H9 (cell line): ENCODE results near the gene KIF13A. TPM values are rescaled to one million over a fixed set of nuclear protein-coding genes. Genes with fewer than 3 reads are reported as not detected.

Source experiments
- DNase-seq: peaks from one replicate; pipeline ENCODE4 v3.0.0-alpha.2; 2017
- H2AFZ ChIP-seq: one replicate; pipeline ENCODE4 v1.6.1; 2013; ENCODE audit warnings: mild to moderate bottlenecking, low read length, control low read depth, moderate library complexity
- H2AK5ac ChIP-seq: 2 replicates; pipeline ENCODE4 v1.6.1; 2013; ENCODE audit warnings: low read length, control low read depth, mixed read lengths; ENCODE audit not compliant: insufficient read length
- H2BK120ac ChIP-seq: one replicate; pipeline ENCODE4 v1.6.1; 2013; ENCODE audit warnings: low read depth, mild to moderate bottlenecking, low read length, control low read depth, inconsistent platforms; ENCODE audit not compliant: poor library complexity, severe bottlenecking
- H2BK12ac ChIP-seq: 2 replicates; pipeline ENCODE4 v1.6.1; 2013; ENCODE audit warnings: low read length, control low read depth, mixed read lengths, low read depth; ENCODE audit not compliant: insufficient read length
- H2BK15ac ChIP-seq: 2 replicates; pipeline ENCODE4 v1.6.1; 2013; ENCODE audit warnings: low read depth, low read length, control low read depth
- H2BK20ac ChIP-seq: one replicate; pipeline ENCODE4 v1.6.1; 2013; ENCODE audit warnings: low read depth, mild to moderate bottlenecking, low read length, control low read depth, inconsistent platforms; ENCODE audit not compliant: poor library complexity, severe bottlenecking
- H2BK5ac ChIP-seq: 2 replicates; pipeline ENCODE4 v1.6.1; 2013; ENCODE audit warnings: low read length, control low read depth, mixed read lengths; ENCODE audit not compliant: insufficient read length
- H3K14ac ChIP-seq: 2 replicates; pipeline ENCODE4 v1.6.1; 2013; ENCODE audit warnings: low read length, control low read depth; ENCODE audit not compliant: insufficient read depth
- H3K18ac ChIP-seq: 2 replicates; pipeline ENCODE4 v1.6.1; 2013; ENCODE audit warnings: low read depth, mild to moderate bottlenecking, mixed read lengths, low read length, control low read depth; ENCODE audit not compliant: insufficient read length
- H3K23ac ChIP-seq: 2 replicates; pipeline ENCODE4 v1.6.1; 2013; ENCODE audit warnings: low read length, control low read depth, mixed read lengths, low read depth; ENCODE audit not compliant: insufficient read length
- H3K23me2 ChIP-seq: 2 replicates; pipeline ENCODE4 v1.6.1; 2013; ENCODE audit warnings: low read depth, mild to moderate bottlenecking, mixed read lengths, low read length, control low read depth; ENCODE audit not compliant: insufficient read length, poor library complexity, severe bottlenecking
- H3K27ac ChIP-seq: 2 replicates; pipeline ENCODE4 v1.5.1; 2013; ENCODE audit warnings: low read length, control low read depth, mixed read lengths, low read depth; ENCODE audit not compliant: insufficient read length
- H3K27me3 ChIP-seq: 2 replicates; pipeline ENCODE4 v1.6.1; 2013; ENCODE audit warnings: low read length, control low read depth, inconsistent platforms; ENCODE audit not compliant: insufficient read depth
- H3K4ac ChIP-seq: 2 replicates; pipeline ENCODE4 v1.6.1; 2013; ENCODE audit warnings: low read depth, mild to moderate bottlenecking, control low read depth, inconsistent platforms, low read length, moderate library complexity
- H3K4me1 ChIP-seq: 2 replicates; pipeline ENCODE4 v1.6.1; 2013; ENCODE audit warnings: low read length, control low read depth, inconsistent platforms; ENCODE audit not compliant: insufficient read depth
- H3K4me2 ChIP-seq: 2 replicates; pipeline ENCODE4 v1.6.1; 2013; ENCODE audit warnings: low read length, control low read depth, mixed read lengths; ENCODE audit not compliant: insufficient read length, insufficient read depth
- H3K56ac ChIP-seq: 2 replicates; pipeline ENCODE4 v1.6.1; 2013; ENCODE audit warnings: low read depth, mild to moderate bottlenecking, mixed read lengths, low read length, control low read depth; ENCODE audit not compliant: insufficient read length
- H3K79me1 ChIP-seq: 2 replicates; pipeline ENCODE4 v1.6.1; 2013; ENCODE audit warnings: low read depth, mild to moderate bottlenecking, moderate library complexity, low read length, control low read depth, inconsistent platforms; ENCODE audit not compliant: insufficient read depth, poor library complexity, severe bottlenecking
- H3K79me2 ChIP-seq: 2 replicates; pipeline ENCODE4 v1.6.1; 2013; ENCODE audit warnings: low read length, control low read depth, inconsistent platforms; ENCODE audit not compliant: insufficient read depth
- H3K9ac ChIP-seq: 2 replicates; pipeline ENCODE4 v1.6.1; 2013; ENCODE audit warnings: low read length, control low read depth, mixed read lengths; ENCODE audit not compliant: insufficient read length; ENCODE audit errors: extremely low read depth
- H3K9me3 ChIP-seq: one replicate; pipeline ENCODE4 v1.6.1; 2013; ENCODE audit warnings: low read depth, low read length, inconsistent platforms; ENCODE audit not compliant: control insufficient read depth
- H3T11ph ChIP-seq: one replicate; pipeline ENCODE4 v1.6.1; 2013; ENCODE audit warnings: mild to moderate bottlenecking, low read length, control low read depth, inconsistent platforms
- H4K20me1 ChIP-seq: one replicate; pipeline ENCODE4 v1.6.1; 2013; ENCODE audit not compliant: control insufficient read depth, insufficient read length, insufficient read depth
- H4K5ac ChIP-seq: 2 replicates; pipeline ENCODE4 v1.6.1; 2013; ENCODE audit warnings: low read depth, mild to moderate bottlenecking, mixed read lengths, low read length, control low read depth; ENCODE audit not compliant: insufficient read length
- H4K8ac ChIP-seq: replicated peaks from 2 replicates; pipeline ENCODE4 v1.6.1; 2013; ENCODE audit warnings: low read length, control low read depth, mixed read lengths, low read depth; ENCODE audit not compliant: insufficient read length
- H4K91ac ChIP-seq: 2 replicates; pipeline ENCODE4 v1.6.1; 2013; ENCODE audit warnings: low read depth, mild to moderate bottlenecking, moderate library complexity, mixed read lengths, low read length, control low read depth; ENCODE audit not compliant: insufficient read length
- H3K27ac Mint-ChIP-seq, 3 experiments: 2 replicates in 2 of 3; 3 replicates in 1 of 3; pipeline ENCODE4 v1.8.0; 2020 to 2021; ENCODE audit warnings: mixed read lengths in 3 of 3, mild to moderate bottlenecking in 1 of 3, moderate library complexity in 1 of 3
- H3K27me3 Mint-ChIP-seq: 2 replicates; pipeline ENCODE4 v1.8.0; 2021; ENCODE audit warnings: low read depth, mild to moderate bottlenecking, moderate library complexity, mixed read lengths
- H3K36me3 Mint-ChIP-seq, 3 experiments: 2 replicates in 2 of 3; 3 replicates in 1 of 3; pipeline ENCODE4 v1.8.0; 2020 to 2021; ENCODE audit warnings: low read depth in 3 of 3, mixed read lengths in 3 of 3; ENCODE audit not compliant: insufficient read depth in 1 of 3
- H3K4me1 Mint-ChIP-seq, 2 experiments: 2 replicates each; pipeline ENCODE4 v1.8.0; 2020; ENCODE audit warnings: mixed read lengths in 2 of 2
- H3K4me3 Mint-ChIP-seq, 2 experiments: 2 replicates in 1 of 2; 3 replicates in 1 of 2; pipeline ENCODE4 v1.8.0; 2020 to 2021; ENCODE audit warnings: mild to moderate bottlenecking in 2 of 2, mixed read lengths in 2 of 2, moderate library complexity in 1 of 2
- H3K9me3 Mint-ChIP-seq, 2 experiments: 2 replicates in 1 of 2; 3 replicates in 1 of 2; pipeline ENCODE4 v1.8.0; 2020; ENCODE audit warnings: mild to moderate bottlenecking in 2 of 2, mixed read lengths in 2 of 2, moderate library complexity in 1 of 2
- WGBS: extraction: QIAGEN DNeasy Blood & Tissue Kit; methylation state at CpG from one replicate; pipeline ENCODE4 v1.1.7; 2013; ENCODE audit warnings: missing lambda C conversion rate, low lambda C conversion rate, mixed read lengths; ENCODE audit not compliant: insufficient read length; ENCODE audit errors: extremely low coverage; 5-methylcytosine and 5-hydroxymethylcytosine counted together
- total RNA-seq: library from RNA; stranded (reverse); gene quantifications from 2 replicates; pipeline ENCODE4 v1.2.1, GENCODE V29; 2021
- TF ChIP-seq, protein P1 (sequence below): fragments of 200-600 bp; sonication (generic); conservative IDR thresholded peaks from 3 replicates; pipeline ENCODE4 v1.8.0; 2021; ENCODE audit warnings: antibody characterized with exemption, mild to moderate bottlenecking

Gene KIF13A
- total RNA-seq, 1 experiment from 2014 or later, result 38.2 TPM

DNA sequence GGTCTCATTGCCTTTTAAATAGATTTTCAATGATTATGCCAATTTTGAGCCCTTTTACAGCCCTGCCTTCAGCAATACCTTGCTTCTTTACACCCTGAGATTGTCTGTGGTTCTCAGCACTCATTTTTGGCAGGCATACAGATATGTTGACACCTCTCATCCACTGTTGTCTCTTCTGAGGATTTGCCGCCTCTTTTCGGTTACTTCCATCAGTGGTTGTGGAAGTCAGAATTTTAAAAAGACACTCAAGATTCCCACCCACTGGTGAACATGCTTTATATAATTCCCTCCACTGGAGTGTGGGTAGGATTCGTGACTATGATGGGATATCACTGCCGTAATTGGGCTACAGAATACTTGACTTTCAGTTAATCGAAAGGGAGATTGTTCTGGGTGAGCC is 37.4 kb upstream of the KIF13A start:
- Histone ChIP-seq H4K8ac (no peak overlapping the region), H3K23me2 (no peaks in the 10 kb centered on the region), H4K20me1 (no peaks in the 10 kb centered on the region), H2BK5ac (no peak overlapping the region), H2BK12ac (no peak overlapping the region), H3T11ph (no peak overlapping the region), H3K27ac (no peak overlapping the region), H4K5ac (no peak overlapping the region), H3K14ac (no peak overlapping the region), H2BK120ac (no peak overlapping the region), H3K4ac (no peak overlapping the region), H3K56ac (no peak overlapping the region), H3K79me2 (no peaks in the 10 kb centered on the region), H3K23ac (no peak overlapping the region), H4K91ac (no peak overlapping the region), H3K9ac (no peak overlapping the region), H3K4me2 (no peak overlapping the region), H3K4me1 (peaks cover 11% of the 10 kb centered on the region), H2AK5ac (no peak overlapping the region), H3K18ac (no peak overlapping the region), H3K79me1 (no peaks in the 10 kb centered on the region), H2BK20ac (no peak overlapping the region), H3K9me3 (no peaks in the 10 kb centered on the region), H2BK15ac (no peak overlapping the region), H3K27me3 (no peaks in the 10 kb centered on the region), H2AFZ (no peak overlapping the region)
- no peak overlapping the region for H3K4me3 Mint-ChIP-seq
- peaks cover 41 to 46% of the 10 kb centered on the region in 2 experiments for H3K4me1 Mint-ChIP-seq
- TF ChIP-seq, protein P1, sequence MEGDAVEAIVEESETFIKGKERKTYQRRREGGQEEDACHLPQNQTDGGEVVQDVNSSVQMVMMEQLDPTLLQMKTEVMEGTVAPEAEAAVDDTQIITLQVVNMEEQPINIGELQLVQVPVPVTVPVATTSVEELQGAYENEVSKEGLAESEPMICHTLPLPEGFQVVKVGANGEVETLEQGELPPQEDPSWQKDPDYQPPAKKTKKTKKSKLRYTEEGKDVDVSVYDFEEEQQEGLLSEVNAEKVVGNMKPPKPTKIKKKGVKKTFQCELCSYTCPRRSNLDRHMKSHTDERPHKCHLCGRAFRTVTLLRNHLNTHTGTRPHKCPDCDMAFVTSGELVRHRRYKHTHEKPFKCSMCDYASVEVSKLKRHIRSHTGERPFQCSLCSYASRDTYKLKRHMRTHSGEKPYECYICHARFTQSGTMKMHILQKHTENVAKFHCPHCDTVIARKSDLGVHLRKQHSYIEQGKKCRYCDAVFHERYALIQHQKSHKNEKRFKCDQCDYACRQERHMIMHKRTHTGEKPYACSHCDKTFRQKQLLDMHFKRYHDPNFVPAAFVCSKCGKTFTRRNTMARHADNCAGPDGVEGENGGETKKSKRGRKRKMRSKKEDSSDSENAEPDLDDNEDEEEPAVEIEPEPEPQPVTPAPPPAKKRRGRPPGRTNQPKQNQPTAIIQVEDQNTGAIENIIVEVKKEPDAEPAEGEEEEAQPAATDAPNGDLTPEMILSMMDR, result no peak
- no peaks in the 10 kb centered on the region for H3K27me3 Mint-ChIP-seq
- H3K36me3 Mint-ChIP-seq, result peaks cover 0 to 11% (median 2%) of the 10 kb centered on the region in 3 experiments; a peak in 3 of 7 replicates
- H3K9me3 Mint-ChIP-seq, result peaks cover 0 to 3% of the 10 kb centered on the region in 2 experiments; a peak in 3 of 5 replicates
- WGBS, result no CpG with 5 or more reads among the region's 5 CpGs
- H3K27ac Mint-ChIP-seq, result peak overlapping the region in 2 of 3 experiments; percentile 48 to 82; a peak in 2 of 7 replicates
- no peak for DNase-seq
